Omental fat pad (tissue), 4 donors: ENCODE results near the gene SLC25A25. TPM values are rescaled to one million over a fixed set of nuclear protein-coding genes. Genes with fewer than 3 reads are reported as not detected.

ENCODE experiments used
- ATAC-seq: fragments of 150-250 bp; one replicate; pipeline ENCODE4 v1.9.1; 2016; ENCODE audit warnings: mild to moderate bottlenecking, moderate library complexity; ENCODE audit not compliant: low FRiP score
- DNase-seq: peaks from one replicate; pipeline ENCODE4 v3.0.0-alpha.2; 2019; ENCODE audit warnings: low spot score
- CTCF ChIP-seq, 3 donors: fragments of 450-650 bp; IDR thresholded peaks; one replicate each; pipeline ENCODE4 v1.5.1; 2016 to 2017; ENCODE audit warnings: antibody characterized with exemption in 3 of 3, mild to moderate bottlenecking in 3 of 3, moderate library complexity in 2 of 3
- total RNA-seq, 4 donors: library from RNA; depleted of rRNA; stranded (reverse); fragments of >200 nt; gene quantifications; one replicate each; pipeline ENCODE4 v1.1.0, GENCODE V29; 2016

The SLC25A25 gene
- total RNA-seq, 4 donors from 2014 or later: 37.8 to 147 (median 102) TPM

- TF ChIP-seq CTCF (IDR thresholded peaks at IDR 0.05): no peak
- DNase-seq (no peak), ATAC-seq (no peak)
Measured at GRCh38 chr9:128118971-128119665, 51.1 kb downstream of the SLC25A25 start.

DNA sequence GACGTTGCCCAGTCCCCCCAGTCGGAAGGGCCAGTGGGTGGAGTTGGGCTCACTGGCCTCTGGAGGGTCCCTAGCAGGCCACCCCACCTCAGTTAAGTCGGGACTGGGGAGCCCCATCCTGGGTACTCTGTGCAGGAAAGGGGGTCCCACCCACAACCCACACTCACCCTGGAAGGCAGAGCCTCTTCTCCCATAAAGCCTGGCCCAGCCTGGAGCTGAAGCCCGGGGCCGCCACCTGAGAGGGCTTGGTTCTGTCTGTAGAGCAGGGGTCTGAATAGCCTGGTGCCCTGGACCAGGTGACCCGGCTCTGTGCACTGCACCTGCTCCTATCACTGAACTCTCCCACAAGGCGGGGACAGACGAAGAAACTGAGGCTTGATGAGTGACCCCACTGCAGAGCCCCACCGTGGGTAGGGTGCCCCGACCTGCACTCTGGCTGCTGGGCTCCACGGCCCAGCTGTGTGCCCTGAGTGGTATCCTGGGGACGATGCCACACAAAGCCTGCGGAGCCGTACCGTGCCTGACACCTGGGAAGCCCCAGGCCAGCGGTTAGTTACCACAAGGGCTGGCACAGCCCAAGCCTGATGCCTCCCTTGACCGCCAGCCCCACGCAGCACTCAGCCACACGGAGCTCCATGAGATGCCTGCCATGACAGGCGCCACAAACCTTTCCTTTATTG lies 52.2 kb downstream of the SLC25A25 start:
- no peak for DNase-seq
- no peak for TF ChIP-seq CTCF (IDR thresholded peaks at IDR 0.05)
- no peak for ATAC-seq

- ATAC-seq (no peak), DNase-seq (no peak)
- no peak for TF ChIP-seq CTCF (IDR thresholded peaks at IDR 0.05)
Measured at GRCh38 chr9:128120741-128121465, 52.9 kb downstream of the SLC25A25 start.

DNA sequence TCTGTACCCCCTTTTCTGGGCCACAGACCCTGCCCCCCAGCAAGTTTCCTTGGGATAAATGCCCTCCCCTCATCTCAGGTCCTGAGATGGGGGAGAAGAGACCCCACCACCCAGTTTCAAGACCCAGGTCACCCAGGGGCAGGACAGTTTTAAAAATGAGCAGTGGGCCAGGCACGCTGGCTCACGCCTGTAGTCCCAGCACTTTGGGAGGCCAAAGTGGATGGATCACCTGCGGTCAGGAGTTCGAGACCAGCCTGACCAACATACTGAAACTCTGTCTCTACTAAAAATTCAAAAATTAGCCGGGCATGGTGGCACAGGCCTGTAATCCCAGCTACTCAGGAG lies 53.4 kb downstream of the SLC25A25 start:
- no peak for DNase-seq
- no peak for TF ChIP-seq CTCF (IDR thresholded peaks at IDR 0.05)
- no peak for ATAC-seq

DNA sequence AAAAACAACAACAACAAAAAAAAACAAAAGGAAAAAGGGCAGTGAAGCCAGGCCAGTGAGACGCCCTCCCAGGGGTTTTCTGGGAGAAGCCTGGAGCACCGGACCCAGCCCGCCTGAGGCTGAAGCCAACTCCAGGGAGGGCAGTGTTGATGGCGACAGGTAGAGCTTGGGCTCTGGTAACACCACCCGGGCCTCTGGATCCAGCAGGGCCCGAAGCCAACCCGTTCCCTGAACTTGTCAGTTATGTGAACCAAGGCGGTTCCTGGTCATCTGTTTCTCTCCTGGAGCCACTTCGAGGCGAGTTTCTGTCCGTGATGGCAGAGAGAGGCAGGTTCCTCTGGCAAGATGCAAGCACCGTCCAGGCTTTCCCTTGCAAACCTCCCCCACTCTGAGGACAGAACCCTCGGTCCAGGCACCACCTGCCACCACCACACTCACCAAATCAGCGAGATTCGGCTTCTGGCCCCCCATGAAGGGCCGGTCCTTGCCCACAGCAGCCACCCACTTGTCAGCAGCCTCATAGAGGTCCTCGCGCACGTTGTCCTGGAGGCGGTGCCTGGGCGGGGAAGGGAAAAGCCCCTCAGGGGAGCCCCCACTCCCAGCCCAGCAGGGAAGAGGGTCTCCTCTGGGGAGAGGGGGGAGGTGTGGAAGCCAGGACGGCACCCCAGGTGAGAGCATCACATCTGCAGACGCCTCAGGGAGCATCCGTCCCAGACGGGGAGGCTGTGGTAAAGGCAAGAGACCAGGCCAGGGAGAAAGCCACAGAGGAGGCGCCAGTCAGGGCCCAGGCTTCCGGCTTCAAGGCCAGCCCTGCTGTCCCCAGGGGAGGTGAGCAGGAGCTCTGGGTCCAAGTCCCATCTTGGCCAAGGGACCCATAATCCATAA lies 54.1 kb downstream of the SLC25A25 start:
- TF ChIP-seq CTCF (IDR thresholded peaks at IDR 0.05): no peak
- DNase-seq (no peak), ATAC-seq (no peak)

- no peak for TF ChIP-seq CTCF (IDR thresholded peaks at IDR 0.05)
- DNase-seq (no peak), ATAC-seq (no peak)
Measured at GRCh38 chr9:128122809-128123175, 54.8 kb downstream of the SLC25A25 start.
